HG03432 (cell line): Measurements from ENCODE around the gene DDIT3.
"Not testable (repeated sequence)": the region's sequence is repeated elsewhere in the genome, so short reads cannot be mapped to it uniquely, and the experiment has no call there.

Experiments
- ATAC-seq: cut with Tn5 transposase; IDR thresholded peaks from one replicate; pipeline ENCODE4 v1.9.1; 2021; ENCODE audit warnings: mild to moderate bottlenecking, moderate library complexity; ENCODE audit not compliant: unreplicated experiment

The DDIT3 gene, protein sequence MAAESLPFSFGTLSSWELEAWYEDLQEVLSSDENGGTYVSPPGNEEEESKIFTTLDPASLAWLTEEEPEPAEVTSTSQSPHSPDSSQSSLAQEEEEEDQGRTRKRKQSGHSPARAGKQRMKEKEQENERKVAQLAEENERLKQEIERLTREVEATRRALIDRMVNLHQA

DNA sequence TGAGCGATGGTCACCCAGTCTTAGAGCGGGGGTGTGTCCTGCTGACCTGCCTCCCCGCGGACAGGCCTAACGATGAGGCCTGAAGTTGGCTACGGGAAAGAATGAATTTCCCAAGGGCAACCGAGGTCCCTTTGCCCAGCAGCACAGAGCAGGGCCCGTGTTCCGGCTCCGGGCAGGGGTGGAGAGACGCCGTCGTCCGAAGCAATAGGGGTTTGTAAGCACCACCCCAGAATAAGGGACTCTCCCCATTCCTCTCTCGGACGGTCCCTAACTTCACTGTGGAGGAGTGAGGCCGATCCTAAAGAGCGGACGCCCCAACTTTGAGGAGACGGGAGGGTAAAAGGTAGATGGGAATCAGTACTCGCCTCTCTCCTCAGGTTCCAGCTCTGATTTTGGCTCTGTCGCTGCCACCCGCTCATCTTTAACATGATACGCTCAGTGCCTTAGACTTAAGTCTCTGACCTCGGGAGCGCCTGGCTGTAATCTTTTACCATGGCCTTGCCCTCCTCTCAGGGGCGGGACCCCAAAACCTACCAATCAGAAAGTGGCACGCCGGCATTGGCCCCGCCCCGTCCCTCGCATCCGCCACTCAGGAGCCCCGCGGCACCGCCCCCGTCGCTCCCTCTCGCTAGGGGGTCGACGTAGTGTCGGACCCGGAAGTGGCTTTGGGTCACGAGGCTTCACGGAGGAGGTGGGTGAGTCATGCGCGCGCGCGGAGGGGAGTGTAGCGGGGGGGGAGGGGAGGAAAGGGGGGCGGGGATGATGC is at the start of gene DDIT3:
Gene DDIT3, minus strand, starts transcription at position 462 of the 766 bp plus-strand sequence. CDS start 3,108 bp downstream, outside the sequence.
- peak; percentile 70 for ATAC-seq

DNA sequence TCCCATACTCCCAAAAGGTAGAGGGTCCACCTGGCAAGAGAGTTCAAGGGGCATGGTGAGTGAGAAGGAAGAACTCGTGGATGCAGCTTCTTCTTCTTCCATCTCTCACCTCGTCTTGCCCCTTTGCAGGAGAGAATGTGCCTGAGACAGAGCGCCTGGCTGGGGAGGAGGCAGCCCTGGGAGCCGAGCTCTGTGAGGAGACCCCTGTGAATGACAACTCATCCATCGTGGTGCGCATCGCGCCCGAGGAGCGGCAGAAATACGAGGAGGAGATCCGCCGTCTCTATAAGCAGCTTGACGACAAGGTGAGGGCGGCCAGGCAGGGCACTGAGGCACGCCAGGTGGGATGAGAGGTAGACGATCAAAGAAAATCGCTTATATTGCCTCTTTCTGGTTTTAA is 49.5 kb upstream of the DDIT3 start:
- ATAC-seq: no peak

DNA sequence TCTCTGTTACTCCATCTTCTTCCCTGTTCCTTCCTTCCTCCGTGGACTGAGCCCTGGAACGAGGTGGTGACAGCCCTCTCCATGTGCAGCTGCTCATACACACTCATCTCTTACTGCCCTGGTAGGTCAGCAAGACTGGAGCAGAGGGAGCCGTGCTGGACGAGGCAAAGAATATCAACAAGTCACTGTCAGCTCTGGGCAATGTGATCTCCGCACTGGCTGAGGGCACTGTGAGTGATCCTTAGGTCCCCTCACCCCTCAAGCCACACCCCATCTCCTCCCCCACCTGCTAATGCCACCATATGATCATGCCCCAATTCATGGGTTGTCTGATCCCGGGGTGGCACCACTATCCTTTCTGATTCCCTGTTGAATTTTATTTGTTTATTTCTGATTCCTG is 48.5 kb upstream of the DDIT3 start:
- no peak for ATAC-seq

DNA sequence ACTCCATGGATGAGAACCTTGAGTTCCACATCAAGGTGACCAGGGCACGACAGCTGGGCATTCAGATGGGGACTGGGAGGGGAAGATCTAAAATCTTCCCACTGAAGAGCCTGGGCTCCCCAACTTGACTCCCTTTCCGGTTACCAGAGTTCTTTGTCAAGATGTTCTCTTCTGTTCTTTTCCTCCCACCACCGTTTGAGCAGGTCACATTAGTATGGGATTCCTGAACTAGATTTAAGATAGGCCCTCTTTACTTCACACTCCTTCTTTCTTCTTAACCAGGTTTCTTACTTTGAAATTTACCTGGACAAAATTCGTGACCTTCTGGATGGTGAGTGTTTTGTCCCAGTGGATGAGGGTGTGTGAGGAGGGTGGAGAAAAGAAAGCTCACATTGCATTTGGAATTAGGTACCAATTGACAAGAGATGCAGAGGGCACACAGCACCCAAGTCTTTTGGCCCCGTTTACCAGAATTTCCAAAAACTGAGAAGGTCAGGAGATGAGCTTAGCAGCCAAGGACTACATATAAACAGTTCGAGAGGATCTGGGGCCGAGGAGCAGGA is 43.9 kb upstream of the DDIT3 start:
- ATAC-seq: no peak

DNA sequence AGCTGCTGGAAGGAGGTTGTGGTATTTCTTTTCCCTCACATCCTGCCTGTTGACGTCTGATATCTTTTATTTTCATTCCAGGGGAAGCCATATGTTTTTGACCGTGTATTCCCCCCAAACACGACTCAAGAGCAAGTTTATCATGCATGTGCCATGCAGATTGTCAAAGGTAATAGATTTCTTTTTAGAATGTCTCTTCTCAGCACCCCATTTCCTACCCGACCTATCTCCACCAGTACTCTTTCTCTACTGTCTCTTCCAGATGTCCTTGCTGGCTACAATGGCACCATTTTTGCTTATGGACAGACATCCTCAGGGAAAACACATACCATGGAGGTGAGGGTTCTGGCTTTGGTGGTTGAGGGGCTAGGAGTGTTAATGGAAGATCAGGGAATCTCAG is 43.0 kb upstream of the DDIT3 start:
- no peak for ATAC-seq

DNA sequence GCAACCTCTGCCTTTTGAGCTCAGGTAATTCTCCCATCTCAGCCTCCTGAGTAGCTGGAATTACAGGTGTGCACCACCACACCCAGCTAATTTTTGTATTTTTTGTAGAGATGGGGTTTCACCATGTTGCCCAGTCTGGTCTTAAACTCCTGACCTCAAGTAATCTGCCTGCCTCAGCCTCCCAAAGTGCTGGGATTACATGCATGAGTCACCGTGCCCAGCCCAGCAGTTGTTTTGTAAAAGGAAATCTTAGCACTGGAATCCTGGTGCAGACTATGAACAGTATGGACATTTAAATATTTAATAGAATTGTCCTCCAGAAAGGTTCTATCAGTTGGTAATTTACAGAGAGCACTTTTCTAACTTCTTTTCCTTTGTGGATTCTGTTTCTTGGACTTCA is 40.8 kb upstream of the DDIT3 start:
- not testable (repeated sequence) for ATAC-seq

DNA sequence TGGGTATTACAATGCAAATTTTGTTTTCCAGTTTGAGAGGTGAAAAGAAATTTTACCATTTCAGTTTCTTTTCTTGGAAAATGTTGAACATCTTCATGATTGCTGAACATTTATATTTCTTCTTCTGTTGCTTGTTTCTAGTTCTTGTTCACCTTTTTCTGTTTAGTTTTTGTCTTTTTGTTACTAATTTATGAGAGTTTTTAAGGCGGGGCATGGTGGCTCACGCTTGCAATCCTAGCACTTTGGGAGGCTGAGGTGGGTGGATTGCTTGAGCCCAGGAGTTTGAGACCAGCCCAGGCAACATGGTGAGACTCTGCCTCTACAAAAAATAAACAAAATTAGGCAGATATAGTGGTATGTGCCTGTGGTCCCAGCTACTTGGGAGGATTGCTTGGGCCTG is 40.2 kb upstream of the DDIT3 start:
- ATAC-seq: no peak

DNA sequence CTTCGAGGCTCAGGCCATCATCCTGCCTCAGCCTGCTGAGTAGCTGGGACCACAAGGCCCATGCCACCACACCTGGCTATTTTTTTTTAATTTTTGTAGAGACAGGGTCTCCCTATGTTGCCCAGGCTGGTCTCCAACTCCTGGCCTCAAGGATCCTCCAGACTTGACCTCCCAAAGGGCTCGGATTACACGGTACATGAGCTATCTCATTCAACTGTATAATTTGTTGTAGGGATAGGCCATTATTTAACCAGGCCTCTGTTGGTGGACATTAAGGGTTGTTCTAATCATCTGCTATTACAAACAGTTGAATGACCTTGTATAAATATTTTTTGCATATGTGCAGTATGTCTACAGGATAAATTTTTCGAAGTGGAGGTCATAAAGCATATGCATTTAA is 38.5 kb upstream of the DDIT3 start:
- no peak for ATAC-seq

DNA sequence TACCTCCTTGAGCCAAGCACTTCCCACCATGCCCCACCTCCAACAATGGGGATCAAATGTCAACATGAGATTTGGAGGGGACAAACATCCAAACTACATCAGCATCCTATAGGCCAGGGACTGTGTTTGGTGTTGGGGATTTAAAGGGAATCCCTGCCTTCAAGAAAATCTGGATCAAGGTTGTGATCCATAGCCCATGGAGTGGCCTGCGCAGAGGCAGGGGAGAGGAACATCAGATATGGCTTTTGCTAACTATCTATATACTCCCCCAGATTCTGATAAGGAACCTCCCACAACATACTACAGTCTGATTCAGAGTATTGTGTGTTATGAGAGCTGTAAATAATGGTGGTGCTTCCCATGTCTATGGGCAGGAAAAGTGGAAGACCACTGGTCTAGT is 34.6 kb upstream of the DDIT3 start:
- no peak for ATAC-seq

DNA sequence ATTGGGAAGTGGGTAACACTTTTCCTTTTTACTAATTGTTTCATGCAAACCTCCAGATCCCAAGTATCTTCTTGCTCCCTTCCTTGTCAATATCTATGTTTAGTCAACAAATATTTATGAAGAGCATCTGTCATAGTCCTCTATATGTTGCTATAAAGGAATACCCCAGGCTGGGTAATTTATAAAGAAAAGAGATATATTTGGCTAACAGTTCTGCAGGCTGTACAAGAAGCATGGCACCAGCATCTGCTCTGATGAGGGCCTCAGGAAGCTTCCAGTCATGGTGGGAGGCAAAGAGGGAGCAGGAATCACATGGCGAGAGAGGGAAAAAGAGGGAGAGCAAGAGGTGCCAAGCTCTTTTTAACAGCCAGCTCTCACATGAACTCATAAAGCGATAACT is 34.1 kb upstream of the DDIT3 start:
- ATAC-seq: no peak

DNA sequence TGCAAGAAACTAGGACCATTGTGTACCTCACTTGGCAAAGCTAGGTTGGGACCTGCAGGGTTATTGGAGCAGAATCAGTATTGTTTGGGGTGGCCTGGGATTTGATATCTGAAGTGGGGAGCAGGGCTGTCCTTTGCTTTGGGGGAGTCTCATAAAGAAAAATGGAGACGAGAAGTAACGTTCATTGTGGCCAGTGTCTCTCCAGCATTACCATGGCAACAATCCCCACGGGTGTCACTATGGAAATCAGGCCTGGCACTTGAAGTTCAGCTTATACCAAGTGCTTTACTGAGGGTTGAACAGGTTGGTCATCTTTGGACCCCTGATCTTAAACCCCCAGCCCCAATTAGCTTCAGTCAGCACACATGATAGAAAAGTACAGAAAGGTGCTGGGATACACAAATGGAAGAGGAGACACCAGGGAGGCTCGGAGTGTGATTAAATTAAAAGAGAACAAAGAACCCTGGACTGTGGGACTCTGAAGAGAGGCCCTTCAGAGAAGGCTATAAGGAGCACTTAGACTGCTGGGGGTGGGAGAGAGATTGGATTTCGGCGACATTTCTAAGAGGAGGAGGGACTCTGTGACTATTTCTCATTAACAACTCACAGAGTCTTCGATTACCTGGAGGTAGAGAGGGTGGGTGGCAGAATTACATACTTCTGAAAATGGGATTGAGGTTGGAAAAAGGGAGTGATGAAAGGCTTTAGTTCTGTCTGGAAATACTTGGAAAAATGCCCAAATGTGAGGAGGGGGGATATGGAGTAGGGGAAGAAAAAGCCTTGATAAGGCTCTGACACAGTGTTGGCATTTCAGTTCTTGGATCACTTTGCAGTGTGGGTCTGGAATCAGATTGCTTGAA is 33.3 kb upstream of the DDIT3 start:
- no peak for ATAC-seq

DNA sequence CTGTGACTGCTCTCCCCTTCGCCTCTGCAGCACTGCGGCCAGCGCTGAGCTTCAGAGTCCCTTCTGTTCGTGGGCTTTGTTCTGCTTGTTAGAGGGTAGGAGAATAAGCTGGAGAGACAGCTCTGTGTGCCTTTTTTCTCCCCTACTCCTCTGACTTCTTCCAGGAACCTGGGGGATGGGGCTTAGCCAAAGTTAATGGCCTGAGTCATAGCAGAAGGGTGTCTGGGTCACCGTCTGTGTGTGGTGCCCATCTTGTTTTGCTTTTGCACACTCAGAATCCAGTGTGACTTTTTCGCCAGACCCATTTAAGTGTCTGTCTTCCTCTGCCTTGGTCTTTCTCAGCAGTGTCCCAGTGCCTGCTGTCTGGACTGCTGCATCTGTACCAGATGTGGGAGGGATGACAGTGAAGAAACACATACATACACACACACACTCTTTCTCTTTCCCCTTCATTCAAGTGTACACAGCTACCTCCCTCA is 32.6 kb upstream of the DDIT3 start:
- ATAC-seq: no peak

DNA sequence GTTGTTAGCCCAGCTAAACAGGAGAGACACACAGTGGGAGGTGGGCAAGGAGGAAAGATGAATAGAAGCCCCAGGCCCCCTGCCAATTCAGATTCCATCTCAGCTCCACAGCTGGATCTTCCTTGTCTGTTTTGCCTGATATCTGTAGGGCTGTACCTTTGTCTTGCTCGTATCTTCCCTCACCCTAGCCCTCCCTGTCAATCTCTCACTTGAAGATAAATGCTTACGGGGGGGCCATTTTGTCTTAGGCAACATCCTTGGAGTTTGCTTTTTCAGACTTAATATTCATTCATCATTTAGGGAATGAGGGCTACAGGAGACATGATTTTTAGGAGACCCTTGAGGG is 32.0 kb upstream of the DDIT3 start:
- no peak for ATAC-seq

DNA sequence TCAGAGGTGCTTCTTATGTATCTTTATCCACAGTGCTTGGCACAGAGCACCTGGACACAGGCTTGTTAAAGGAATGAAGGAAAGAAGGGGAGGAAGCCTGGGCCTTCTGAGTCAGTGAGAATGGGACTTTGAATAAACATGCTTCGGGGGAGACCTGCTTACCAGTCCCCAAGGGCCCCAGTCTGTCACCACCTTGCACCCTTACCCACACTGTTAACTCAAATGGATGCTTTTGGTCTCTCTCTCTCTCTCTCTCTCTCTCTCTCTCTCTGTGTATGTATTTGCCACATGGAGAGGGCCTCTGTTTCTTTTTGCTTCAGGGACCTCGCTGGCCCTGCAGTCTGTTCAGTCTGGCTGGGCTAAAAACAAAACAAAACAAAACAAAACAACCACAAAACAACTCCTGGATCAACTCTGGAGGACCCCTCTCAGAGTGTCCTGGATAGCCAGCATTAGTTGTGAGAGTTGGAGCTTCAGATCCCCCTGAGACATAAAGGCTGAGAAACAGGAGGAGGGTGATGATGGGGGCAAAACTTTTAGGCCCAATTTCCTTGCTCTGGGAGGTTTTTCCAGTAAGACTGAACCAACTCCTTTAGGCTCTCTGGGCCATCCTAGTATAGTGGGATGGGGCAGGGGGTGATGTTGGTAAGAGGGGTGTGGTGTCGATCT is 31.5 kb upstream of the DDIT3 start:
- no peak for ATAC-seq

DNA sequence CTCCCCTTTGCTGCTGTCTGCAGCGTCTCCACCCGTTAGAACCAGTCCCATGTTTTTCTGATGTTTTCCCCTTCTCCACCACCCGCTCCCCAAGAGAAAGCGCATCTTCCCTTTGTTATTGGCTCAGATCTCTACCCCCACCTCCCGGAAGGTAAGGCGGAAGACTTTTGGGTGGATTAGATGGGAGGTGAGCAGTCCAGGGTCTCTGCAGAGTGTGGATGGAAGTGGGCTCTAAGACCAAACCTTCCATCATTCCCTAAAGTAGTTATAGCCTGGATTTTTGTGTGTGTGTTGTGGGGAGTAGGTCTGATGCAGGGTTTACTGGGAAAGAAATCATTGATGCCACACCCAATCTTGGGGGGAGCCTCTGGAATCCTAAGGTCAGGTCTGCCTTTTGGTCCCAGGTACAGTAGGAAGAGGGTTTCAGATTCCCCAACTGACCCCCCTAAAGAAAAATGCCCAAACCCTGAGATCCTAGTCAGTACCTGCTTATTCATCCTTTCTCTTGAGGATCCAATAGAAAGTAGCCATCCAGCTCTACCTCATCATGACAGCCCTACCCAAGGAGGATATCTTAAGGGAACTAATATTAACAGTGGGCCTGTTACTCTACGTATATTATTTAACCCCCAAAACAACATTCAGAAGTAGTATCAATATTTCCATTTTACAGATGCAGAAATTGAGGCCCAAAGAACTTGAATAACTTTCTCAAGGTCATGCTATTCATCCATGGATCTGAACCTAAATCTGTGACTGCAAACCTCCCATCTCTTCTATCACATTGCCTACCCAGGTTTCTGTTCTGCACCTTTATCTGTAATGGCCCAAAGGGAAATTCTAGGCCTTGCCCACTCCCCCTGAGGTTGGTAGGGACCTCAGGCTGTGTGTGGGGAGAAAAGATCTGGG is 30.6 kb upstream of the DDIT3 start:
- ATAC-seq: no peak

DNA sequence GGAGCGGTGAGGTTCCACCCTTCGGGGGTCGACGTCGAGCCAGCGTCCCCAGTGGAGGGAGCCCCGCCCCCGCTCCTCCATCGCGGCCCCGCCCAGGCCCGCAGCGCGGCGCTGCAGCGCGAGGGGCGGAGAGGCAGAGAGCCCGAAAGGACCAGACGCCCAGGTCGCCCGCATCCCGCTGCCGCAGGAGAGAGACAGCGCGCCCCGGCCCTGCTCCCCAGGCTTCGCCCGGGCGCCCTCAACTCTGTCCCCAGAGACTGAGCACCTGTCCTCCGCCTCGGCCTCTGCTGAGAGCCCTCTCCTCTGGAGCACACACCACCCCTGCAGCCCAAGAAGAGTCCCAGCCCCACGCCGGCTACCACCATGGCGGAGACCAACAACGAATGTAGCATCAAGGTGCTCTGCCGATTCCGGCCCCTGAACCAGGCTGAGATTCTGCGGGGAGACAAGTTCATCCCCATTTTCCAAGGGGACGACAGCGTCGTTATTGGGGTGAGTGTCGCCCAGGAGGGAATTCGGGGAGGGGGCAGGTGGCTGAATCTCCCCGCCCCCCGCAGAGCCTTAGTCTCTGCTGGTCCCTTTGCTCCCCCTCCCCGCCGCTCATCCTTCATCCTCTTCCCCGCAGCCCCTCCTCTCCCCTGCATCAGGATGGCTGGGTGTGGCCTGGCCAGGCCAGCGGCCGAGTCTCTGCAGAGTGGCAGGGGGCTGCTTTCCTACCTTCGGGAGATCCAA is 29.8 kb upstream of the DDIT3 start, which contains the start of gene KIF5A:
Gene KIF5A, plus strand, starts transcription at position 136 of the 732 bp plus-strand sequence. Its CDS starts 228 bp downstream, at position 364.
- no peak for ATAC-seq

DNA sequence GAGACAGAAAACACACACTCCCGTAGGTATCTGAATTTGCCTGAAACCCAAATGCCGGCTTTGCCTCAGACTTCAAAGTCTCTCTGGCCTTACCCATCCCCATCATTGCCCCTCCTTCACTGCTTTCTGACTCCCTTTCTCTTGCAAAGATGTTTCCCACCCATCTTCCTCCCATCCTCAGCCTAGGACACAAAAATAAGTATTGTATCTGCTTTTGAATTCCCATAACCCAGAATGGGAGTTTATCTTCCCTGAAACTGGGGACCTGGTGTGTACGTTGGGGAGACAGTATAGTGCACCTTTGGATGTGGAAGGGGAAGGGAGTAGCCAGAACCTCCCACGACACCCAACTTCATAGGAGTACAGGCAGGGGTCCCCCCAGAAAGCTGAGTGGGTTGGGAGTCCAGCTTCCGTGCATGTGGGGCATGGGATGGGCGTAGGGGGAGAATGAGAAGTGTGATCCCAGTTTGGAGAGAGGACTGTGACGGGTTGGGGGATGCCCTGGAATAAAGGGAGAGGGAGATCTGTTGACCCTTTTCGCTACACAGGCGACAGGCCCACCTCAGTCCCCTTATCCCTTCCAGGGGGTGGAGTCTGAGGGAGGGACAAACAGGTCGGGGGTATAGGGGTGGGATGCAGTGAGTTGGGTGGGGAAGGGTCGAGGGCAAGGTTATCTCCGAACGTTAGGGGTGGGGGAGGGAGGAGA is 29.0 kb upstream of the DDIT3 start:
- ATAC-seq: no peak

DNA sequence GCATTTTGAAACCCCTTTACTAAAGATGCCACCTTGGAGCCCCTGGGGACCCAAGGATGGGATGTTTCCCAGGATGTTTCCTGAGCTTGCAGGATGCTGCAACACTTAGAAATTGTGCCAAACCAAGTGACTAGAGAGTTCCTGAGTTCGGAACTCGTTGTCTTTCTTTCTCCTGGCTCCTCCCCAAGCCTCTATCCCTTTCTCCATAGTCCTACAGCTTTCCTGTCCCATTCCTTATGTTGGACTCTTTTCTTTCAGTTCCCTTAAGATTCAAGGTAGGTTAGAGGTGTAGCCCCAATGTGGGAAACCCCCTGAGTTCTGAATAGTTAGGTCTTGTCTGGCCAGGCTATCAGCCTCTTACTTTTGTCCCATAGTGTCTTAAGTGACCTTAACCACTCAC is 28.2 kb upstream of the DDIT3 start:
- ATAC-seq: no peak

DNA sequence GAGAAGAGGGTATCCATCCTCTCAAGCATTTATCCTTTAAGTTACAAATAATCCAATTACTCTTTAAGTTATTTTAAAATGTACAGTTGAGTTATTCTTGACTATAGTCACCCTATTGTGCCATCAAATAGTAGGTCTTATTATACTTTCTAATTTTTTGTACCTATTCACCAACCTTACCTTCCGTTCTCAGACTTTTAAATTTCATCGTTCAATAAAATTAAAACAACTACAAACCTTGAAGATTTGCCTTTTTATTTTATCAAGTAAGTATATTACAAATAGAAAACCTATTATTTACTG is 27.6 kb upstream of the DDIT3 start:
- ATAC-seq: no peak
